K562 (cell line): Measurements from ENCODE around the gene DHX35.

Source experiments
- AFF4 ChIP-seq: sonication (generic); formaldehyde crosslinking; IDR thresholded peaks from 2 replicates; pipeline ENCODE4 v1.8.0; 2023; ENCODE audit warnings: mild to moderate bottlenecking, missing genetic modification reagents
- BRCA1 ChIP-seq, 2 experiments: fragments of 450-650 bp in 1 of 2; sonication (generic) in 1 of 2; formaldehyde crosslinking in 1 of 2; IDR thresholded peaks; 2 replicates each; pipeline versions ENCODE4 v1.5.0 to v1.6.1; 2017 to 2020; ENCODE audit warnings: mild to moderate bottlenecking in 1 of 2, missing genetic modification reagents in 1 of 2
- CBX2 ChIP-seq: fragments of 200-600 bp; sonication (generic); IDR thresholded peaks from one replicate; pipeline ENCODE4 v1.6.1; 2012; ENCODE audit warnings: mild to moderate bottlenecking, low read length, inconsistent platforms; ENCODE audit not compliant: insufficient read depth, poor library complexity, severe bottlenecking
- CEBPB ChIP-seq: fragments of 450-650 bp; IDR thresholded peaks from 2 replicates; pipeline ENCODE4 v1.6.1; 2016; ENCODE audit warnings: missing genetic modification characterization, missing compliant biosample characterization
- EZH2 ChIP-seq: IDR thresholded peaks from 2 replicates; pipeline ENCODE4 v1.6.1; 2012; ENCODE audit warnings: low read depth, mild to moderate bottlenecking, inconsistent platforms, low read length, borderline replicate concordance
- MAFF ChIP-seq: IDR thresholded peaks from 2 replicates; pipeline ENCODE4 v1.6.1; 2012; ENCODE audit warnings: low read length, improper control_type of control experiment
- ZNF324 ChIP-seq: fragments of 250-450 bp; sonication (Bioruptor Pico); IDR thresholded peaks from 2 replicates; pipeline ENCODE4 v1.4.0; 2020; ENCODE audit warnings: mild to moderate bottlenecking

DNA sequence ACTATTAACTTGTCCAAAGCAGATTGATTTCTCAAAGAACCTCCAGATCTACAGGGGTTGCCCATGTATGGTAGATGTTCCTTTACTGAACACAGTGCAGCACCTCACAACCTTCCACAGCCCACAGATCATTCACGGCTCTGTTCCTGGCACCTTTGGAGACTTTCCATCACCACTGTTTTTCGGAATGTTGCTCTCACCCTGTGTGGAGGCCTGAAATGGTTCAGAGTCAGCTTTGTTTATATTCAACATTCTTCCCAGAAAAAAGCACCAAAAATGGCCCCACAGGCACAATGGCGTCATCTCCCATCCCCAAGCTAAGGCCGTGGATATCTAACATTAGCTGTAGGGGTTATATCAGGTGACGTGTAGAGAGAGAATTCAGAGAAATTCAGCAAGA is 74.7 kb downstream of the DHX35 start:
- TF ChIP-seq EZH2 (no peak), CBX2 (no peak), ZNF324 (no peak), AFF4 (CRISPR knock-in tag) (no peak), BRCA1 (IDR thresholded peaks at IDR 0.05) (no peak), BRCA1 (CRISPR knock-in tag; IDR thresholded peaks at IDR 0.05) (no peak), CEBPB (tag) (no peak), MAFF (no peak)
